H7 (cell line): ENCODE measurements around the gene GGCX. TPM values are rescaled to one million over a fixed set of nuclear protein-coding genes. Genes with fewer than 3 reads are reported as not detected.
"Not testable (repeated sequence)": the region's sequence is repeated elsewhere in the genome, so short reads cannot be mapped to it uniquely, and the experiment has no call there.

Source experiments
- DNase-seq: peaks from one replicate; pipeline ENCODE4 v3.0.0; 2012
- H3K27me3 ChIP-seq: 2 replicates; pipeline ENCODE4 v1.6.0; 2011; ENCODE audit warnings: mild to moderate bottlenecking, low read length; ENCODE audit not compliant: control insufficient read depth, insufficient read depth
- H3K36me3 ChIP-seq: replicated peaks from 2 replicates; pipeline ENCODE4 v1.5.1; 2011; ENCODE audit warnings: low read length; ENCODE audit not compliant: control insufficient read depth, insufficient read depth
- H3K4me3 ChIP-seq: 2 replicates; pipeline ENCODE4 v1.5.1; 2011; ENCODE audit warnings: low read depth, mild to moderate bottlenecking, control low read depth, low read length, moderate library complexity; ENCODE audit not compliant: insufficient read depth
- total RNA-seq: library from RNA; depleted of rRNA; stranded (reverse); fragments of >200 nt; shearing (Covaris generic); gene quantifications from 2 replicates; pipeline ENCODE4 v1.2.3, GENCODE V29; 2014

GGCX gene
- total RNA-seq, 1 experiment from 2014 or later: 33.0 TPM

GRCh38 chr2:85544915-85545779 is 16.1 kb downstream of the GGCX start:
- DNase-seq, H3K4me3 ChIP-seq, H3K27me3 ChIP-seq: not testable (repeated sequence)
- H3K36me3 ChIP-seq: peaks cover 31% of the 10 kb centered on the region

DNA sequence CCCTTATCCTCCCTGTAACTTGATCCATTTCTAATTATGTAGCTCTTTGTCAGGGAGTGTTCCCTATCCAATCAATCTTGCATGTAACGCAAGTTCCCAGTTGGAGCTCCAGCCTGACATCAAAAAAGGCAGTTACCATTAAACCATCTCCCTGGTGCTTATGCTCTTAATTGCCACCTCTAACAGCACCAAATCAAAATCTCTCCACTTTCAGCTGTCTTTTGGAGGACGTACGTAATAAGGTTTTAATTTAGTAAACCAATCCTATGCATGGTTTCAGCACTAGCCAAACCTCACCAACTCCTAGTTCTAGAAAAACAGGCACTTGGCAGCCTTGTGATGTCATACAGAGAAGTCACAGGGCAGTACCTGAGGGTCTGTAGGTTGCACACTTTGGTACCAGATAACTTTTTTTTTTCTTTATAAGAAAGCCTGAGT is 17.0 kb downstream of the GGCX start:
- not testable (repeated sequence) for H3K27me3 ChIP-seq, DNase-seq, H3K4me3 ChIP-seq
- H3K36me3 ChIP-seq: peaks cover 33% of the 10 kb centered on the region

- Histone ChIP-seq H3K4me3 (no peak overlapping the region), H3K27me3 (no peaks in the 10 kb centered on the region), H3K36me3 (peaks cover 32% of the 10 kb centered on the region)
- no peak for DNase-seq
Measured at GRCh38 chr2:85542777-85543176, 18.5 kb downstream of the GGCX start.

- H3K4me3 ChIP-seq: no peak overlapping the region
- no peaks in the 10 kb centered on the region for H3K27me3 ChIP-seq
- H3K36me3 ChIP-seq: peaks cover 32% of the 10 kb centered on the region
- DNase-seq: no peak
Measured at GRCh38 chr2:85541753-85542457, 19.4 kb downstream of the GGCX start.

DNA sequence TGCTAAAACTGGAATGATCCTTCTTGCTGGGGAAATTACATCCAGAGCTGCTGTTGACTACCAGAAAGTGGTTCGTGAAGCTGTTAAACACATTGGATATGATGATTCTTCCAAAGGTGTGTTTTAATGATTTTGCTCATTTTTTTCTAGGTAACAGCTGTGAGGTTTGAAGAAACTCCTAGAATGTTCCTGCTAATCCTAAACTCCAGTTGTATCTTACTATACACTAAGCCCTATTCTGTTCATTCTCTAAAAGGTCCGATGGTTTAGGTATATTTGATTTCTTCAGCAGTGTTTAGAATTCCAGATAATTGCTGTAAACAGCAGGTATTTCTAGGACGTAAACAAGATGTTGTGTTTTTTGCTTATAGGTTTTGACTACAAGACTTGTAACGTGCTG is 20.0 kb downstream of the GGCX start:
- no peaks in the 10 kb centered on the region for H3K27me3 ChIP-seq
- no peak for DNase-seq
- no peak overlapping the region for H3K4me3 ChIP-seq
- peaks cover 32% of the 10 kb centered on the region for H3K36me3 ChIP-seq

- Histone ChIP-seq H3K27me3 (no peaks in the 10 kb centered on the region), H3K36me3 (peaks cover 30% of the 10 kb centered on the region), H3K4me3 (peak overlapping the region; percentile 99)
- no peak for DNase-seq
Measured at GRCh38 chr2:85540133-85540648, 21.1 kb downstream of the GGCX start.

DNA sequence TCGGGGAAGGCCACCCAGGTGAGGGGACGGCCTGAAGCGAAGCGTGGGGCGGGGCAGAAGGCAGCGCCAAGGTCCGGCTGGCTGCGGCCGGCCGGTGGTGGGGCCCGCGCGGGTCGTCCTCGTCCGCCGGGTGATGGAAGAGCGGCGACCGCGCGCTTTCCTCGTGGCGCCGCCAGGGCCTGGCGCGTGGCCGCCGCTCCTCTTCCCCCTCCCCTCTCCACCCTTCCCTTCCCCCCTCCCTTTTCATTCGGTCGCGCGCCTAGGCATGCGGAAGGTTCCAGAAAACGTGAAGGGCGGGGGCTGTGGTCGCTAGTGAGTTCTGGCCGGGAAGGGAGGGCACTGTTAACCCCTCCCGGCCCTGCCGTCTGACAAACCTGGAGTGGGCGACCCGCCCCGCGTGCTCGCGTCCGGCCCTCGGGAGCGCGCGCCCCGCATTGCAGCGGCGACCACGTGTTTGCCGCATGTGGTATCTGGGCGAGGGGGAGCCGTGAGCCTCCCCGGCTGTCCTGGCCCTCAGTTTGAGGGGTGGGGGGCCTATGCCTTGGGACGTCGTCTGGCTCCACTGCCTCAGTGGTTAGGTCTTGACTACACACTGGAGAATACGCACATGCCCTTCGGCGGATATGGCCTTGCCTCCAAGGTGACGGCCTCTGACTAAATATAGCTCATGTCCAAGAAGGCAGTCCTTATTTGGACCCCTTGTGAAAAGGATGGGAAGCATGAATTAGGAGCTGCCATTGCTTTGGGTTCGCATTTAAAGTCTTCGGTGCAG is 21.7 kb downstream of the GGCX start:
- Histone ChIP-seq H3K27me3 (no peaks in the 10 kb centered on the region), H3K36me3 (peaks cover 30% of the 10 kb centered on the region), H3K4me3 (peak overlapping the region; percentile 99)
- peak; percentile 78 for DNase-seq

GRCh38 chr2:85538507-85539360 is 22.6 kb downstream of the GGCX start, which contains the start of gene MAT2A:
Gene MAT2A (plus strand): TSS chr2:85539168. CDS start chr2:85539288, 120 bp downstream.
- Histone ChIP-seq H3K36me3 (peaks cover 25% of the 10 kb centered on the region), H3K4me3 (peak within 1 kb of the TSS; percentile 99), H3K27me3 (no peaks in the 10 kb centered on the region)
- DNase-seq: peak; percentile 97

- peaks cover 21% of the 10 kb centered on the region for H3K36me3 ChIP-seq
- H3K27me3 ChIP-seq: no peaks in the 10 kb centered on the region
- H3K4me3 ChIP-seq: peak overlapping the region; percentile 99
- peak; percentile 75 for DNase-seq
Measured at GRCh38 chr2:85537600-85538506, 23.4 kb downstream of the GGCX start.

GRCh38 chr2:85536479-85536878 is 24.8 kb downstream of the GGCX start:
- H3K36me3 ChIP-seq: peaks cover 7% of the 10 kb centered on the region
- H3K4me3 ChIP-seq: no peak overlapping the region
- DNase-seq: no peak
- no peaks in the 10 kb centered on the region for H3K27me3 ChIP-seq

DNA sequence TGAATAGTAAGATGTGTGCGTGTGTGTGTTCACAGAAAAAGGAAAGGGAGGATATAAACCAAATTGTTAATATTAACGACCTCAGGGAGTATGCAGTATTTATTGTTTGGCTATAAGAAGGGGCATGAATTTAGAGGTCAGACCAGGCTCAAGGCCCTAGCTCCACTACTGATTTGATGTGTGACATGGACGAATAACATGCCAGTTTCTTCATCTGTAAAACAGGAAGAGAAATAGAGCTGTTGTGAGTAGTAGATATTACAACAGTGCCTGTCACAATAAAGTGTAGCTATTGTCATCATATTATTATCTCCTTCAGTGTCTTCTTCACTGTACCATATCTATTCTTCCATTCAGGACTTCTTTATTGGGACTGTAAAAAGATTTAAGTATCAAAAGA is 26.4 kb downstream of the GGCX start:
- no peak for DNase-seq
- Histone ChIP-seq H3K27me3 (no peaks in the 10 kb centered on the region), H3K4me3 (no peak overlapping the region), H3K36me3 (no peaks in the 10 kb centered on the region)

DNA sequence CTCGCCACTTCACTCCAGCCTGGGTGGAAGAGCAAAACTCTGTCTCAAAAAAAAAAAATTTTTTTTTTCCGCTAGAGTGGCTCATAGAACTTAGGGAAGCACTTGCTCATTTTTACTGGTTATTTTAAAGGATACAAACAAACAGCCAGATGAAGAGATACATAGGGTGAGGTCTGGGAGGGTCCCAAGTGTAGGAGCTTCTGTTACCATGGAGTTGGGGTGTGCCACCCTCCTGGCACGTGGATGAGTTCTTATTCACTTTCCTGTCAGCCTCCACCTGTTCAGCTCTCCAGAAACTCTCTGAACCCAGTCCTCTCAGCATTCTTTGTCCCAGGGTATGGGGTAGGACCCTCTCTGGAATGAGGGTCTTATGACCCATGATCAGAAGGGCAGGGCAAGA is 27.2 kb downstream of the GGCX start:
- Histone ChIP-seq H3K4me3 (no peak overlapping the region), H3K36me3 (no peaks in the 10 kb centered on the region), H3K27me3 (no peaks in the 10 kb centered on the region)
- no peak for DNase-seq

DNA sequence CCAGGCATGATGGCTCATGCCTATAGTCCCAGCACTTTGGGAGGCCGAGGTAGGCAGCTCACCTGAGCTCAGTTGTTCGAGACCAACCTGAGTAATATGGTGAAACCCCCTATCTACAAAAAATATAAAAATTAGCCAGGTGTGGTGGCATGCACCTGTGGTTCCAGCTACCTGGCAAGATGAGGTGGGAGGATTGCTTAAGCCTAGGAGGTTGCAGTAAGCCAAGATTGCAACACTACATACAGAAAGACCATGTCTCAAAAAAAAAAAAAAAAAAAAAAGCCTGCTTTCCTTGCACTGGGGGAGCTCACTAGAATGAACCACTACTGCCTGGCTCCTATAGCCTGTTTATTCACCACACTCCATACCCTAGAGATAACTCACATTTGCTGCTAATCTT is 29.7 kb downstream of the GGCX start:
- H3K4me3 ChIP-seq: no peak overlapping the region
- DNase-seq: no peak
- H3K36me3 ChIP-seq: no peaks in the 10 kb centered on the region
- no peaks in the 10 kb centered on the region for H3K27me3 ChIP-seq
